CD4-positive, alpha-beta T cell treated with Interleukin-6 at 100 ng/mL for 8 hours (primary cell): ENCODE results near the gene DYNC1I2.
A peak's percentile ranks its signal among the peaks of the same experiment; 100 is the strongest.

ENCODE experiments used
- DNase-seq: peaks from one replicate; pipeline ENCODE4 v3.0.0-alpha.2; 2020; ENCODE audit warnings: mixed read lengths, low spot score

DYNC1I2 gene

GRCh38 chr2:171687287-171688128 is at the start of gene DYNC1I2:
TSS of gene DYNC1I2 (plus strand) at chr2:171687469. CDS start at chr2:171690156, 2,687 bp downstream.
- DNase-seq: peak; percentile 78

DNA sequence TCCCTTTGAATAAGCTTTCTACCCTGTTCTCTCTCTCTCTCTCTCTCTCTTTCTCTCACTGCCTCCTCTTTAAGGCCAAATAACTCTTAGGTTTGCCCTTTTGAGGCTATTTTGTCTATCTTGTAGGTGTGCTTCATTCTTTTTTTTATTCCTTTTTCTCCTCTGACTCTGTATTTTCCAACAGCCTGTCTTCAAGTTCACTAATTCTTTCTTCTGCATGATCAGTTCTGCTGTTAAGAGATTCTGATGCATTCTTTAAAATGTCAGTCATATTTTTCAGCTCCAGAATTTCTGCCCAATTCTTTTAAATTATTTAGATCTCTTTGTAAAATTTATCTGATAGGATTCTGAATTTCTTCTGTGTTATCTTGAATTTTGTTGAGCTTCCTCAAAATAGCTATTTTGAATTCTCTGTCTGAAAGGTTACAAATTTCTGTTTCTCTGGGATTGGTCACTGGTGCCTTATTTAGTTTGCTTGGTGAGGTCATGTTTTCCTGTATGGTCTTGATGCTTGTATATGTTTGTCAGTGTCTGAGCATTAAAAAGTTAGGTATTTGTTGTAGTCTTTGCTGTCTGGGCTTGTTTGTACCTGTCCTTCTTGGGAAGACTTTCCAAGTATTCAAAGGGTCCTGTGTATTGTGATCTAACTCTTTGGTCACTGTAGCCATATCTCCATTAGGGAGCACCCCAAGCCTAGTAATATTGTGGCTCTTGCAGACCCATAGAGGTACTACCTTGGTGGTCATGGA is 35.4 kb upstream of the DYNC1I2 start:
- no peak for DNase-seq

- DNase-seq: no peak
Observed at GRCh38 chr2:171652416-171652785, 34.9 kb upstream of the DYNC1I2 start.

DNA sequence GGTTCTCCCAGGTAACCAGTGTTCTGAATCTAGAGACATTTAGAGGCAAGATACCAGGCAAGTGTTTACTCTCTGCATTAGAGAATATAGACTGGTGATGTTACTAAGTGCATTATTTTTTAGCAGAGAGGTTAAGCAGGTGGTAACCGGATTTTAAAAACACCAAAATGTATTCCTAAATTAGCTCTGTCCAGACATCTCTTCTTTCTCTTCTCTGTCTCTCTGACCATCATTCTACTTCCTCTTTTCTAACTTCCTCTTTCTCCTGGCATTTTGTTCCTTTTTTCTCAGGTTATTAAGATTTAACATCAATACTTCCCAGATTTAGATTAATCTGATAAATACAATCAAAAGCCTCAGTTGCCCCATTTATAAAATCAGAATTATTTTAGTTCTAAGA is 31.7 kb upstream of the DYNC1I2 start:
- DNase-seq: no peak

GRCh38 chr2:171667041-171667440 is 20.2 kb upstream of the DYNC1I2 start:
- DNase-seq: no peak

DNA sequence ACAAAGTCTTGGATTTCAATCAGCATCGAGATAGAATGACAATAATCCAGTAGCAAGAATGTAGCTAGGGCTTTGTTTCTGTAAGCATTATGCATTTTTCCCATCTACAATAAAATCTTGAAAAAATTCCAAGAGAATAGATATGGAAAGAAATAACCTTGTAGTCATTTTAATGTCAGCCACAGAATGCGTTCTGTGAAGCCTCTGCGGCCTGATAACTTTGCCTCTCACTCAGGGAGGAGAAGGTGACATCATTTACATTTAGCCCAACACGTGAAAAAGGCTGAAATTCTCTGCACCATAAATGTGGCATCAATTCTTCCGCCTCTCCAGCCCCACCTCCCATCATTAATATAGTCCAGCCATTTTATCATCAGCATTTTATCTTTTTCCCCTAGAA is 19.1 kb upstream of the DYNC1I2 start:
- DNase-seq: no peak

DNA sequence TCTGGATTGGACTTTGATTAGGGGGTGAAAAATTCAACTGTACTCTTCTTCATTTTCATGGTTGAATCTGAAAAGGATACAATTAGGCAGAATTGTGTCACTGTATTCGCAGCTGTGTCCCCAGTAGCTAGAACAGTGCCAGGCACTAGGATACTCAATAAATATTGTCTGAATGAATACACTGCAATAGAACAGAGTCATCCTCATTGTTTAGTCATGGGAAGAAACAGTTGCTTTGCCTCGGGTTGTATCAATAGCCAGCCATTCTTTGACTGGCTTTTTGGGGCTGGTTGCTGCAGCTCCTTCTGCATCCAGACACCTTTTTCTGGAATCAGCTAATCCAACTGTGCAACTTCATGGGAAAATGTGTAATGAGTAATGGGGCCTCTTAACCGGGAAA is 18.1 kb upstream of the DYNC1I2 start:
- DNase-seq: no peak

DNA sequence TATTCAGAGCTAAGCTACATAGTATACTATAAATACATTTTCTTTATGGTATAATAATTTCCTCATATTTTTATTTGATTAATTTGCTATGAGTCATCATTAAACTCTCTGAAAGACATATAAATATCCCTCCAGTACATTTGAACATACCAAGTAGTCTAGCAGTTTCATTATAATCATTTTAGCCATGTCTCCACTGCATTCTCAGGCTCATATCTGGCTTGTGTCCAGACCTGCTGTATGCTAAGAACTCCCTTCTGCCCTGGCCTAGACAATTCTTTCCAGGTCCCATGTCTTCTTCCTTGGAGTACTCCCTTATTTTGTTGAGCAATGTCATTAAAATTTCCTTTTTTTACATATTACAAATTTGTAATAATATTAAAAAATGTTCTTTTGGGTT is 16.6 kb upstream of the DYNC1I2 start:
- no peak for DNase-seq

DNA sequence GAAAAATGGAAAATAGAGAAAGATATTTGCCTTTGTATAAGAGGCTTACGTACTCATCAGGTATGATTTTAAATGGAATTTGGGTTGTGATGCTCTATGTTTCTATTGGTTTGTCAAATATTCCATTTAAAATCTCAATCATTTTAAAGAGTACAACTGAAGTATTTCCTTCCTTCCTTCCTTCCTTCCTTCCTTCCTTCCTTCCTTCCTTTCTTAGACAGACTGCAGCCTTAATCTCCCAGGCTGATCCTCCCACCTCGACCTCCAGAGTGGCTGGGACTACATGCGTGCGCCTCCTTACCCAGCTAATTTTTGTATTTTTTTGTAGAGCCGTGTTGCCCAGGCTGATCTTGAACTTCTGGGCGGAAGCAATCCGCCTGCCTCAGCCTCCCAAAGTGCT is 15.4 kb upstream of the DYNC1I2 start:
- no peak for DNase-seq

GRCh38 chr2:171673905-171674304 is 13.4 kb upstream of the DYNC1I2 start:
- no peak for DNase-seq

- DNase-seq: no peak
Observed at GRCh38 chr2:171675810-171676345, 11.4 kb upstream of the DYNC1I2 start.

GRCh38 chr2:171678619-171679018 is 8.7 kb upstream of the DYNC1I2 start:
- DNase-seq: no peak

- DNase-seq: no peak
Observed at GRCh38 chr2:171688129-171688465, 828 bp downstream of the DYNC1I2 start.

DNA sequence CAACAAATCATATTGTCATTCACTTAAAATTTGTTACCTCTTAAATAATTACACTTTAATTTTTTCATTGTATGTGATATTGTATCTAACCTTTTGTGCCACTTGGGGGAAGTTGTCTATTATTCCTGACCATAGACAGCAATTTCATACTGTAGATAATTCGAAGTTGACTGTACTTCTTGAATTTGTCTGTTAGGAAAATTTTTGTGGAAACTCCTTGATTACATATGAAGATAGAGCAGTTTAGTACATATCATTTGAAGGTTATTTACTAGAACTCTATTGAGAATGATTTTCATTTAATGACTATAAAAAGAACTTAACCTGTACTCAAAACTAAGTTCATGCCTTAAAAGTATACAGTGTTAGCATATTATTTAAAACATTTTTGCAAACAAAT is 5.1 kb downstream of the DYNC1I2 start:
- no peak for DNase-seq

GRCh38 chr2:171702781-171703556 is 15.7 kb downstream of the DYNC1I2 start:
- no peak for DNase-seq

GRCh38 chr2:171703574-171704347 is 16.5 kb downstream of the DYNC1I2 start:
- peak; percentile 14 for DNase-seq

DNA sequence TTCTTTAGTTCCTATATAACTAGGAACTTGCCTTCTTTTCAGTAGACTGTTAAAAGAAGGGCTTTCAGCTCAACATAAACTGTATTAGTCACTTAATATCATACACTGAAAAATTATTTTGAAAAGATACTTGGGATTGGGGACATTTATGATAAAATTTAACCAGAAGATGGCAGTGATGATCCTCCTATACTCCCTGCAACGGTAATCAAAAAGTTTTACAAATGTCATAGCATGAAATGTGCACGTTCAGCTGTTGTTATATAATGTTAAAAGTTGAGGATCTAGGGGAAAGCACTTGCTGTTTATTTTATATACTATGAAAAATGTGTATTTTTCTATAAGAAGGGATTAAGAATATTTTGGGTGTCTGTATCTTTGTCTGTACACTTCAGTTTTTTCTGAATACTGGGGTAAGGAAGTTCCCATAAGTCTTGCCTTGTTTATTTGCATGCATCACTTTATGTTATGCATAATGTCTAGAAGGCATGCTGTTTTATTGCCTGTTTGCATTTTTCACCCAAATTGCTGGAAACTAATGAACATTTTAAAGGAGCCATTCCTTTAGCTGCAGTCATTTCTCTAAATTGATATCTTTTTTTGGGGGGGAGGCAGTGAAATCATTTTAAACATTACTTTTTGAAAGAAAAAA is 19.0 kb downstream of the DYNC1I2 start:
- no peak for DNase-seq

DNA sequence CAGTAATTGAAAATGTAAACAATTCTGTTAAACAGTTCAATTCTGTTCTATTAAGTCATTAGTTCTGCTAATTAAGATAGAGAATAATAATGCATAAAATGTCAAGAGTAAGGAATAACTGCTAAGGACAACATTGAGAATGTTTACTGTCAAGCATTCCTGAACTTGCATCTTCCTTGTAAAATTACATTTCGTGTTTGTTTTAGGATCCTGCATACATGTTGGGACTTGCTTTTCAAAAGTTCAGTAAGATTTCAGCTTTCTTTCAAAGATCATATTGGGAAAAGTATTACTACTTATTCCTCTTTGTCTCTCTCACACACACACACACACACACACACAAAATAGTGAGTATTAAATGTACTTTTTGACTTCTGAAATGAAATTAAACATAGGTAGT is 20.5 kb downstream of the DYNC1I2 start:
- no peak for DNase-seq

- no peak for DNase-seq
Observed at GRCh38 chr2:171709011-171709685, 21.9 kb downstream of the DYNC1I2 start.

- no peak for DNase-seq
Observed at GRCh38 chr2:171711351-171711750, 24.1 kb downstream of the DYNC1I2 start.

- no peak for DNase-seq
Observed at GRCh38 chr2:171712051-171712450, 24.8 kb downstream of the DYNC1I2 start.
